HG03442 (cell line): Measurements from ENCODE around the gene ZBTB44.
A peak's percentile ranks its signal among the peaks of the same experiment; 100 is the strongest.
"Not testable (repeated sequence)": the region's sequence is repeated elsewhere in the genome, so short reads cannot be mapped to it uniquely, and the experiment has no call there.

Experiments
- ATAC-seq: cut with Tn5 transposase; IDR thresholded peaks from one replicate; pipeline ENCODE4 v1.9.1; 2021; ENCODE audit warnings: mild to moderate bottlenecking, moderate library complexity; ENCODE audit not compliant: unreplicated experiment

Gene ZBTB44

DNA sequence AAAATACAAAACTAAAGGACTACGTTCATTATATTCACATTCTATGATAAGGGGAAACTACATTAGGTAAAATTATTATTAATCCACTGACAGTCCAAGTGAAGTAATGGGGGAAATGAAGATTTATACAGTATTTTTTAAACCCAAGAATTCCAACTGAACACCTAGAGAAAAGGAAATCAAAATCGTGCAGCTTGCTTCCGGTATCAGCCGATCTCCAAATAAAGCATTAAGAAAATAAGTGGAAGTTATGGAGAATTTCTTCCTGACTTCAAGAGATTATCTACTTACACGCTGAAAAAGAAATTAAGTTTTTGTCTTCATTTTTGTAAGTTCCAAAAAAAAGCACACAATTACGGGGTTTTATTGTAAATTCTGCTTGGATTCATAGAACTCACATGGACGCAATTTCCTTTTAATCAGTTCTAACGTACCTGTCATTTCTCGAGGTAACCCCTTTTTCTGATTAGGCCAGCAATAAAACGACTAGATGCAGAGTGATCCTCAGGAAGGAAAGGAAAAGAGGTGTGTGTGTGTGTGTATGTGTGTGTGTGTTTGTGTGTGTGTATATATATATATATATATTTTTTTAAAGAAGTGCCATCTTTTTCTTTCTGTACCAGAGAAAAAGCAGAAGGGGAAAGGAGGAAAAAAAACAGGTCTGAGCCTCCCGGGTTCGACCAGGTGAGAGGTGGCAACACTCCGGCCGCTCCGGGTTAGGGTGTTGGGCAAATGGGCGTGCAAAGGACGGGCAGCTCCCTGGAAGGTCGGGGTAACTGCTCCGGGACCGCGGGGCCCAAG, 1.1 kb downstream of the ZBTB44 start:
- ATAC-seq, result no peak

DNA sequence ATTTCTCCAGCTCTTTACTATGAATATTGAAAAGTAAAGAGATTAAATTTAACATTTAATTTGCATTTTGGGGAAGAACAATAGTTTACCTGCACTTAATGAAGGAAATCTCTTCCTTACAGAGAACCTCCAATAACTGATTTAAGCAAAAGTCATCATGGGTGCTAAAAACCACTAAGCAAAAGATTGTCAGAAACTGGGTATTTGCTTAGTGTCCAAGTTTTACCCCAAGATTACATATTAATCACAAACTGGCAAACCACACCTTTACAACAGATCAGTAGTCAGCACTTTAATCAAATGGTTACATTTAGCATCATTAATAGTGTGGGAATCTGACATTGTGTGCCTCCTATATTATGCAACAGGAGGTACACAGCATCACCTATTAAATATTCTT, 2.7 kb downstream of the ZBTB44 start:
- ATAC-seq, result no peak

DNA sequence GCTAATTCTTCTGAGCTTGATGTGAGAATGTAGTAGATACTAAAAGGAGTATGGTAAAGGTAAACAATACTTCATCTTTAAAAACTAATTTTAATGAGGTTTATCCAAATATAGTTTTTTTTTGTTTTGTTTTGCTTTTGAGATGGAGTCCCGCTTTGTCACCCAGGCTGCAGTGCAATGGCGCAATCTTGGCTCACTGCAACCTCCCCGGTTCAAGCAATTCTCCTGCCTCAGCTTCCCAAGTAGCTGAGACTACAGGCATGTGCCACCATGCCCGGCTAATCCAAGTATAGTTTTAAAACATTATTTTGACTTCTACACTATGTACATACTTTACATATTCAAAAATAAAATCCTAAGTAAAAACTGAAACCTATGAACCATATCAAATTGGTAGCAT, 4.1 kb downstream of the ZBTB44 start:
- no peak for ATAC-seq

DNA sequence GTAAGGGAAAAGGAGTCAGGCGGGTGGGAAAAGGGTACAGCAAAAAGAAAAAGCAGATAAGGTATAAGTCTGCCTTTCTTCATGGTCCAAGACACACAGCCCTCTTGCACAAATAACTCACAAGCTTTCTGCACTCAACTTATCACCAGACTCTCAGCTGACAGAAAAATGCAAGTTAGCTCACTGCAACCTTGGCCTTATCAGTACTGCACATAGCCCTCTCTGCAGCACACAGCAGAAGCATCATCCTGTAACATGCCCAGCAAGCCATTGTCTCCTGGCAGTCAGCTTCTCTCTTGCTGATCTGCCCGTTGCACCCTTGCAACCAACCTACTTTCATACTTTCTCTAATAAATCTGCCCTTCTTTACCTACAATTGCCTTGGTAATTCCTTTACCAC, 5.8 kb downstream of the ZBTB44 start:
- no peak for ATAC-seq

DNA sequence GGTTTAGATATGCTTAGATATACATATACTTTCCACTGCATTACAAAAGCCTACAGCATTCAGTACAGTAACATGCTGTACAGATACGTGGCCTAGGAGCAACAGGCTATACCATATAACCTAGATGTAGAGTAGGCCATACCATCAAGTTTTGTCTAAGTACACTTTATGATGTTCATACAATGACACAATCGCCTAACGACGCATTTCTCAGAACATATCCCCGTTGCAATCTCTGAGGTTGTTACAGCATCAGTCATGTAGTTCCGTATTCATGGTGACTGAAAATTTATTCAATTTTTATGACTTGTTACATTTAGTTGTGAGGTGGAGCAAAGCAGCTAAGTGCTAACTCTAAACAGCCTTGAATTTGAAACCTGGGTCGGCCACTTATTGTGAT, 6.7 kb downstream of the ZBTB44 start:
- ATAC-seq, result no peak

DNA sequence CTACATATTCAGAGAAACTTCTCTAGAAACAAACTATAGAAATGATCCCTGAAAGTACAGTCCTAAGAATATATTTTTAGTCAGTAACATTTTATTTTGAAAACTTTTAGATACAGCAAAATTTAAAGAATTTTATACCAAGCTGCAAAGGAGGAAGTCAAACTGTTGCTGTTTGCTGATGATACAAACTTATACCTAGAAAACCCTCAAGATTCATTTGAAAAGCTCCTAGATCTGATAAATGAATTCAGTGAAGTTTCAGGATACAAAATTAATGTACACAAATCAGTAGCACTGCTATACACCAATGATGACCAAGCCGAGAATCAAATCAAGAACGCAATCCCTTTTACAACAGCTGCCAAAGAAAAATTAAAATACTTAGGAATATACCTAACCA, 10.1 kb downstream of the ZBTB44 start:
- no peak for ATAC-seq

DNA sequence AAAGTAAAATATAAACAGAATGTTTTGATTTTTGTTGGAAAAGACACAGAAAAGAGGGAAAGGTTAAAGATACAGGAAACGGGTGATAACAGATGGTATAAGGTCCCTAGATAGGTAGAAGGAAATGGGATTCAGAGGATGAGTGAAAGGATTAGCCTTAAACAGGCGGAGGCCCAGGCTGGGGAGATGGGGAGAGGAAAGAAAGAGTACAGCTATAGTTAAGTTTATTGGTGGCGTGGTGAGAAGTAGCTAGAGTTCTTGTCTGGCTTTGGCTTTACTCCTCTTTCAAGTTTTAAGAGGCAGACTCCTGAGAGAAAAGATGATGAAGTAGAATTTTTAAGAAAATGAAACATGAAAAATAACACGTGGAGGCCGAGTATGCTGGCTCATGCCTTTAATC, 13.7 kb downstream of the ZBTB44 start:
- ATAC-seq, result no peak

DNA sequence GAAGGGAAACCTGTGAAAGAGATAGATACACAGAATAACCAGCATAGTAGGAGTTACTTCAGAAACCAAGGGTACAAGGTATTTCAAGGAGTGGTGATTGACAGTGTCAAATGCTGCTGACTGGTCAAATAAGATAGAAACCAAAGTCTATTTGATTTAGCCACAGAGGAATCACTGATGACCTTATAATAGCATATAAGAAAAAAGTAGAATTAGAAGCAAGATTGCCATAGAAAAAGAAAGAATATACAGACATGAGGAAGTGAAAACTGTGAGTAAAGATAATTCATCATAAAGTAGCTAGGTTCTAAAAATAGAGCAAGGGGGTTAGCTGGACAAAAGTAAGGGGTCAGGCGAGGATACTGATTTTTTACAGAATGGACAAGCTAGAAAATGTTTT, 14.2 kb downstream of the ZBTB44 start:
- no peak for ATAC-seq

DNA sequence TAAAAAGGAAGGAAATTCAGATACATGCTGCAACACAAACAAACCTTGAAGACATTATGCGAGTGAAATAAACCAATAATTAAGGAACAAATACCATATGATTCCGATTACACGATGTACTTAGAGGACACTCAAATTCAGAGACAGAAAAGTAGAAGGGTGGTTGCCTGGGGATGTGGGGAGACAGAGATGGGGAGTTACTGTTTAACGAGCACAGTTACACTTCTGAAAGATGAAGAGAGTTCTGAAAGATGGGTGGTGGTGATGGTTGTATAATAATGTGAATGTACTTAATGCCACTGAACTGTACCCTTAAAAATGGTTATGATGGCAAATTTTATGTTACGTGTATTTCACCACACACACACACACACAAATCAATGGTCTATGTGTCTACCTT, 14.7 kb downstream of the ZBTB44 start:
- ATAC-seq, result no peak

DNA sequence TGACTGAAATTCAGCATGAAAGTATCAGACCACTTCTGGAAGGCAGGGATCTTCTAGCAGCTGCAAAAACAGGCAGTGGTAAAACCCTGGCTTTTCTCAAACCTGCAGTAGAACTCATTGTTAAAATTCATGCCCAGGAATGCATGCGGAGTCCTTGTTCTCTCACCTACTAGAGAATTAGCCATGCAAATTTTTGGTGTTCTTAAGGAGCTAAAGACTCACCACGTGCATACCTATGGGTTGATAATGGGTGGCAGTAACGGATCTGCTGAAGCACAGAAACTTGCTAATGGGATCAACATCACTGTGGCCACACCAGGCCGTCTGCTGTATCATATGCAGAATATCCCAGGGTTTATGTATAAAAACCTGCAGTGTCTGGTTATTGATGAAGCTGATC, 19.1 kb downstream of the ZBTB44 start:
- ATAC-seq, result no peak

DNA sequence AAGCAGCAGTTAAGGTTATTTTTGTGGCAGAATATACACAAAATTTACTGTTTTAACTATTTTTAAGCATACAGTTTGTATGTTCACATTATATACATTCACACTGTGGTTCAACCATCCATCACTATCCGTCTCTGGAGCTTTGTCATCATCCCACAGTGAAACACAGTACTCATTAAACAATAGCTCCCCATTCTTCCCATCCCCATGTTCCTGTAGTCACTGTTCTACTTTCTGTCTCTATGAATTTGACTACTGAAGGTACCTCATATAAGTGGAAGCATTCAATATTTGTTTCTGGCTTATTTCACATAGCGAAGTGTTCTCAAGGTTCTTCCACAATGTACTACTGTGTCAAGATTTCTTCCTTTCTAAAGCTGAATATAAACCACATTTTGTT, 32.6 kb downstream of the ZBTB44 start:
- ATAC-seq, result no peak

DNA sequence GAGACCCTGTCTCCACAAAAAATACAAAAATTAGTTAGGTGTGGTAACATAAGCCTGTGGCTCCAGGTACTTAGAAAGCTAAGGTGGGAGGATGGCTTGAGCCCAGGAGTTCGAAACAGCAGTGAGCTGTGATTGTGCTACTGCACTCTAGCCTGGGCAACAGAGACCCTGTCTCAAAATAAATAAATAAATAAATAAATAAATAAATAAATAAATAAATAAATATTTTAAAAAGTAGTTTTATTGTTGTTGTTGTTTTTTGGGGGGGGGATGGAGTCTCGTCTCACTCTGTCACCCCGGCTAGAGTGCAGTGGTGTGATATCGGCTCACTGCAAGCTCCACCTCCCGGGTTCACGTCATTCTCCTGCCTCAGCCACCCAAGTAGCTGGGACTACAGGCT, 33.4 kb downstream of the ZBTB44 start:
- not testable (repeated sequence) for ATAC-seq

DNA sequence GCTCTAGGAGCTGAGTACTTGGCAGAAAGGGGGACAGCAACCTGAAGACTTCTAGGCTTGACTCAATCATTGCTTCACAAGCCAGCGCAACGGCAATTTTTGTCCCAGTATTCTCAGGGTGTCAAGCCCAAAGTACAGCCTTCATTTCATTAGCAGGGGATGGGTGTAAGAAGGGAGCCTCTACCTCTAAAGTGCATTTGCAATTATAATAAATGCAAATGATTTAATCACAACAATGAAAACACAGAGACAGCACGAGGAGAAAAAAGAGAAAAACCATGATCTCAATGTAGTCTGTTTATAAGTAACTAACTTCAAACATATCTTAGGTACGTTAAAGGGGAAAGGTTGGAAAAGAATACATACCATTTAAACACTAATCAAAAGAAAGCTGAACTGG, 34.7 kb downstream of the ZBTB44 start:
- no peak for ATAC-seq

DNA sequence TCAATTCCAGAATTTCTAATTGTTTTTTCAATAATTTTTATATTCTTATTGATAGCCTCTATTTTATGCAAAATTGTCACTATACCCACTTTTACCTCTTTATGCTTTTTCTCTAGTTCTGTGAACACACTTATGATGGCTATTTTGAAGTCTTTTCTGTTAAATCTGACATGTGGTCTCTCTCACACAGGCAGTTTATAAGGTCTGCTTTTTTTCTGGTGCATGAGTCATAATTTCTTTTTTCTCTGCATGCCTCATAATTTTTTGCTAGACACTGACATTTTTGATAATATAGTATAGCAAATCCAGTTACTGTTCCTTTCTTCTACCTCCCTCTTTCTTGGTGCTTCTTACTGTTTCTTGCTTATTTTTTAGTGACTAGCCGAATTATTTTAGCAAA, 36.0 kb downstream of the ZBTB44 start:
- ATAC-seq, result no peak

DNA sequence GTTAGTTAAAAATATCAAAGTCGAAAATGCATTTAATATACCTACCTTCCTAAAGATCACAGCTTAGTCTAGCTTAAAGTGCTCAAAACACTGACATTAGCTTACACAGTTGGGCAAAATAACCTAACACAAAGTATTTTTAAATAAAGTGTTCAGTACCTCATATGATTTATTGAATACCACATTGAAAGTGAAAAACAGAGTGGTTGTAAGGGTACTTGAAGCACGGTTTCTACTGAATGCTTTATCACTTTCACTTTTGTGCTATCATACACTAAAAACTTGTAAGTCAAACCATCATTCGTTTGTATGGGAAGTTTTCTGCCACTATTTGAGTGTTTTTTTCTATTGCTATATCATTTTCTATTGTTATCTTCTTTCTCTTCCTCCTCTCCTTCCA, 36.6 kb downstream of the ZBTB44 start:
- ATAC-seq, result no peak

DNA sequence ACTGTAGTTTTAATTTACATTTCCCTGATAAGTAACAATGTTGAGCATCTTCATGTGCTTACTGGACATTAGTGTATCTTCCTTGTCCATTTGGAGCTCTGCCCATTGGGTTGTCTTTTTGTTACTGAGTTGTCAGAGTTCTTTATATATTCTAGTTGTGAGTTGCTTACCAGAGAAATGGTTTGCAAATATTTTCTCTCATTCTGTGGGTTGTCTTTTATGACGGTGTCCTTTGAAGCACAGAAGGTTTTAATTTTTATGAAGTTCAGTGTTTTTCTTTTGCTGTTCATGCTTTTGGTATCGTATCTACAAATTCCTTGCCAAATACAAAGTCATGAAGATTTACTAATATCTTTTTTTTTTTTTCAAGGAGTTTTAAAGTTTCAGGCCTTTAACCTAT, 42.4 kb downstream of the ZBTB44 start:
- no peak for ATAC-seq

DNA sequence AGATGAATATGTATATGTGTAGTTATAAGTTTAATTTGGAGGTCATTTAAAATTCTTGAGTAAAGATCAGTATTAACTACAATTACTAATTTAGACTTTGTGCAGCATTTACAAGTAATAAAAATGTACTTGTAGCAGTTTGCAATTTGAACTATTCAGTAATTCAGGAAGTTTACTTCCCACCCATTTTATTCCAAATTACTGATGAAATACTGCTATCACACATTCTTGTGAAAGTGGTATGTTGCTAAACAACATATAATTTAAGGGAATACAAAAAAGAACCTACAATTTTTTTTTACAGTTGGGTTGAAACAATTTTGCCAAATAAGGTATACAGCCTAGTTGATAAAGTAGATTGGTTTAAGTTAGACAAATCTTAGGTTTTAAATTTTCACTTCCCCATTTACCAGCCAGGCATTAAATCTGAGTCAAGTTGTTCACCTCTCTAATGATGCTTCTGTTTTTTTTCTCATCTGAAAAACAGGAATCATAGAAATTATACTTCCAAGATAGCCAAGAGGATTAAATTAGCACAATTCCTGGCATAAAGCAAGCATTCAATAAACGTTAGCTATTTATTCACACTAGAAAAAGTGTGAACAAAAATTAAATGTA, 45.3 kb downstream of the ZBTB44 start:
- ATAC-seq, result peak; percentile 97

DNA sequence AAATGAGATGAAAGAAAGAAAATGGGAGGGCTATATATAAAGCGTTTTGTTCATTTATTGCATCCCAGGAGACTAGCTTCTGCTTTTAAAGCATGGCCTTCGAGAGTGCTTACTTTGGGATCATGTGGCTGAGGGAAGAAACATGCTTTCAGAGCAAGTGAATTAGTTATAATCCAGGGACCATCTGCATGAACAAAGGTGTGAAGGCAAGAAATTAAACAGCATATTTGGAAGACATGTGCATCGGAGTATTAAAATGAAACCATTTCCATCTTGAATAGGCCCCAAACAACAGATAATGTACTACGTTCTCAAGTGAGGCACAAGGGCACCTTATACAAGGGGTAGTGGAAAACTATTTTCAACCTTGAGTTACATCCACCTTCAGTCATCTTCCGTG, 51.4 kb downstream of the ZBTB44 start:
- ATAC-seq, result no peak

DNA sequence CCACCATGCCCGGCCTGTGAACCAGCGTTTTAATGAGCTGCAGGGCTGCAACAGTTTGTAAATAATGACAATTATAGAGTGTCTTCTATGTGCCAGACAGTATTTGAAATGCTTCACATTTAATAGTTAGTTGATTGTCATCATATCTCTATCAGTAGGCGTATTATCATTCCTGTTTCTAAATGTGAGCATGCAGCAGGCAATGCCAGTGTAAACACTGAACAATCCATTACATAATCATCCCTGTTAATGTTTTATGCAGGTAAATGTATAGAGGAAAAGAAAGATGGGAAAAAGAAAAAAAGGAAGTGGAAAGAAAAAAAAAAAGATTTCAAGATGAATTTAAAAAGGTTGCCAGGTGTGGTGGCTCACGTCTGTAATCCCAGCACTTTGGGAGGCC, 52.3 kb downstream of the ZBTB44 start:
- no peak for ATAC-seq

DNA sequence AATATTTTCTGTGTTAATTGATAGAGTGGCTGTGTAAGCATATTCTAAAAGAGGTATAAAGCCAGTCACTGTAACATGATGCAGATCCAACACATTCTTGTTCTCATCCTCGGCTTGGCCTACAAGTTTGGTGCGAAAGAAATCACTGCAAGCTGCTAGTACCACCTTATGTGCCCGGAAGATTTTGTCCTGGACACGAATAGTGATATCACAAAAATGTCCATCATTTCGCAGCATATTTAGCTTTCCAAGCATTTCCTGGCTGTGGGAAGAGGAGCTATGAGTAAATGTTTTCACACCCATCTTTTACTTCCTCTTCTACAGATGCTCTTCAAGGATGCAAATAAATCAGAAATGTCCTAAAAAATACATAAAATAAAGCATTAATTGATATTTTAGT, 53.1 kb downstream of the ZBTB44 start:
- ATAC-seq, result no peak

DNA sequence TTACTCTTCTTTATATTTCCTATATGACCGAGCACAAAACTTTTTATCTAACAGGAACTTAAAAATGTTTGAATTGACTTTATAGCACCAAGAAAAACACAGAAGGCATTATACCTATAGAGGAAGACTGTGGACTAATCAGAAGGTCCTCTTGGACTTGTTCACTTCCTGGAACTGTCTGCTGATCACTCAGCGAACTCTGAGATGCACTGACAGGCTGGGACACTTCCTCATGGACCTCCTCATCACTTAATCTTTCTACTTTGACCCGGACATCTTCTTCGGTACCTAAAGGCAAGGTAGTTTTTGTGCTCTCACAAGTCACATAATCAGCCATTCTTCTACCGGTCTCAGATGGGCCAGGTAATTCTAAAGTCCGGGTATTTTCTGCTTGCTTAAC, 54.0 kb downstream of the ZBTB44 start:
- no peak for ATAC-seq

DNA sequence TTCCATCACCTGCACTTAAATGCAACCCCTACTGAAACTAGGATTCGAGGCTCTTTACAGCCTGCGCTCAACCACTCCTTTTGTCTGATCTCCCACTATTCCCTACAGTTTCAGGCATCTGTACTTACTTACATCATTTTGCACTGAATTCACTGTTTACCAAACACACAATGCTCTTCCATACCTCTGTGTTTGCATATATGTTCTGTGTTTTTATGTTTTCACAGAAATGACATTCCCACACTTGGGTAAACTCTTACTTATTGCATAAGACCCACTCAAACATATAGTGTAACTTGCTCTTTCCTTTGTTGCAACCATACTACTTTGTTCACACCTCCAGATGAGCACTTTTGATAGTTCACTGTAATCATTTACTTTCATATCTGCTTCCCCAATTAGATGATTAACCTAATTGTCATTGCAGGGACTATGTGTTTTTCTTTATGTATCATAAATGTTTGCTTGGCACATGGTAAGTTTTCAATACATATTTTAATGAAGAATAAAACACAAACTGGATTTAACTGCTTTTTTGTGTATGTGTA, 54.6 kb downstream of the ZBTB44 start:
- ATAC-seq, result no peak

DNA sequence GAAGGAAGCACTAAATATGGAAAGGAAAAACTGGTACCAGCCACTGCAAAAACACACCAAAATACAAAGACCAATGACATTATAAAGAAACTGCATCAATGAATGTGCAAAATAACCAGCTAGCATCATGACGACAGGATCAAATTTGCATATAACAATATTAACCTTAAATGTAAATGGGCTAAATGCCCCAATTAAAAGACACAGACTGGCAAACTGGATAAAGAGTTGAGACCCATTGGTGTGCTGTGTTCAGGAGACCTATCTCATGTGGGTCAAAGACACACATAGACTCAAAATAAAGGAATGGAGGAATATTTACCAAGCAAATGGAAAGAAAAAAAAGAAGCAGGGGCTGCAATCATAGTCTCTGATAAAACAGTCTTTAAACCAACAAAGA, 63.0 kb downstream of the ZBTB44 start:
- ATAC-seq, result not testable (repeated sequence)
